HG03432 (cell line): ENCODE measurements around the gene MAP3K8.

Experiments used
- ATAC-seq: cut with Tn5 transposase; IDR thresholded peaks from one replicate; pipeline ENCODE4 v1.9.1; 2021; ENCODE audit warnings: mild to moderate bottlenecking, moderate library complexity; ENCODE audit not compliant: unreplicated experiment

The MAP3K8 gene

DNA sequence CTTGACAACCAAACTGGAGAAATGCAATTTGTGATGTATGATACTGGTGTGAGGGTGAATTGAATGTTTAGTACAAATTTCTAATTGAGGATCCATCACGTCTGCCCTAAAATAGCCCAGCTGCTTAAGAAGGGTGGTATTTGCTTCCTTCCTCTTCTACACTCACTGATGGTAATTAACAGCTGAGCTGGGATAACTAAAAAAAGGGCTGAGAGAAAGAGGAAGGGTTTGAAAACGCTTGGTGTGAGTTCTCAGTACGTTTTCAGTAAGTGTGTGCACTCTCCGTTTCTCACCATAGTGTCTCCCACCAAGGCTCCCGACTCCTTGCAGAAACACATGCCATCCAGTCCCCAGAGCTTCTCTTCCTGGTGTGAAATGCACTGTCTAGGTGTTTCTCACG, 54.3 kb downstream of the MAP3K8 start:
- peak; percentile 36 for ATAC-seq

DNA sequence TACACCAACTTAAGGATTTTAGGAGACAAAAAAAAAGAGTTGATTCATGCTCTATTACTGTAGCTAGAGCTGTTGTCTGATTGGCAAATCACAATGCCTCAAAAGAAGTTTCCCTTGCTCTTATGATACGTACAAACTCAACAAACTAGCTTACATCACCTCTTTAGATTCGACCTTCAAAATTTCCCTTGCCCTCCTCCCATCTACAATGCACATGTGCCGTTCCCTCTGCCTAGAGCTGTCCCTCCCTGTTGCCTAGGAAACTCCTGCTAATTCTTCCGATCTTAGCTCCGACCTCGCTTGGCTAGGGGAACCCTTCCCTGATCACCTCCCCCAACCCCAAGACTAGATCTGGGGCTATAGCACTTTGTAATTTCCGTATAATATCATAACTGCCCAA, 55.4 kb downstream of the MAP3K8 start:
- ATAC-seq = no peak

DNA sequence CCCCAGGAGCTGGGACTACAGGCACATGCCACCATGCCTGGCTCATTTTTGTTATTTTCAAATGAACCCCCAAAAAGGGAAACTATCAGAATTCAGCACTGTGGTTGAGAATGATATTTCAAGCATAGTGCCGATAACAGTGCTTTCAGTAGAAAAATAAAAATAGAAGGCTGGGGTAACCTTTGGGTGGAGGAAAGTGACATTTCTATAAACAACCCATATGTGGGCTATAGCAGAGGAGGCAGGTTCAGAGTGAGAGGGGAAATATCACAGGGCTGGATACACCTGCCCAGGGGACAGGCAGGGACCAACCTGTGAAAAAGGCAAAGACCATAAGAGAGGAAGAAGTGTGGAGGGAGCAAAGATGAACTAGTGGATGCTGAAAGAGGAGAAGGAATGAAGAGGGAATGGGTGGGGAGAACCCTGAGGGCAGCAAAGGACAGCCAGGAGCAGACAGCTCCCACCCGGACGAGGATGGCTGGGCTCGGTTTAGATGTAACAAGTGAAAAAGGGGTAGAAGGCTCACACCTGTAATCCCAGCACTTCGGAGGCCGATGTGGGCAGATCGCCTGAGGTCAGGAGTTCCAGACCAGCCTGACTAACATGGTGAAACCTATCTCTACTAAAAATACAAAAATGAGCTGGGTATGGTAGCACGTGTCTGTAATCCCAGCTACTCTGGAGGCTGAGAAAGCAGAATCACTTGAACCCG, 56.5 kb downstream of the MAP3K8 start:
- peak; percentile 45 for ATAC-seq

DNA sequence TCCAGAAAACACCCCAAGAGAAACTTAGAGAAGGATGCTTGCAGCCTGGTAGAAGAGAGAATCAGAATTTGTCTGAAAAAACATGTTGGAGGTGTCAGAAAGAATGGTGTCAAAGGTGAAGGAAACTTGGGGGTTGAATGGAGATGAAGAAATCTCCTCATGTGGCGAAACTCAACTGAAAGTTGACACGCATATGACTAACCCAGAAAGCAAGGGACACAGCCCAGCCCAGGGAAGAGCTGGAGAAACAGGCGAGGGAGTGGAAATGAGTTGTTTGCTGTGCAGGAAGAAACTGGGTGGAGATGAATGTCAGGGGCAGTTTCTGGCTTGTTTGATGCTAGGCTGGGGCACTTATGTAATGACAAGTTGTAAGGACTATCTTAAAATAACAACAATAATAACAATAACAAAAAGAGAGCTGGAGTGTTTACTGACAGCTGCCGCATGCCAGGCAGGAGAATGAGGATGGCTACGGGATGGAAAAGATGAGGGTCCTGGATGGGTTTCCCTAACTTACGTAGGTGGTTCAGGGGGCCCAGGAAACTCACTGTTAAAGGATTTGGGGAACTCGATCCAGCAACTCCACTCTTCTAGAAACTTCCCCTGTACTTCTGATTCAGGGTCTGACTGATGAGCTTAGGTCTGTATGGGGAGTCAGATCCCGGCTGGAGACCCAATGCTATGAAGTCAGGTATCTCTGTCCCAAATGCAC, 57.4 kb downstream of the MAP3K8 start:
- ATAC-seq = no peak

DNA sequence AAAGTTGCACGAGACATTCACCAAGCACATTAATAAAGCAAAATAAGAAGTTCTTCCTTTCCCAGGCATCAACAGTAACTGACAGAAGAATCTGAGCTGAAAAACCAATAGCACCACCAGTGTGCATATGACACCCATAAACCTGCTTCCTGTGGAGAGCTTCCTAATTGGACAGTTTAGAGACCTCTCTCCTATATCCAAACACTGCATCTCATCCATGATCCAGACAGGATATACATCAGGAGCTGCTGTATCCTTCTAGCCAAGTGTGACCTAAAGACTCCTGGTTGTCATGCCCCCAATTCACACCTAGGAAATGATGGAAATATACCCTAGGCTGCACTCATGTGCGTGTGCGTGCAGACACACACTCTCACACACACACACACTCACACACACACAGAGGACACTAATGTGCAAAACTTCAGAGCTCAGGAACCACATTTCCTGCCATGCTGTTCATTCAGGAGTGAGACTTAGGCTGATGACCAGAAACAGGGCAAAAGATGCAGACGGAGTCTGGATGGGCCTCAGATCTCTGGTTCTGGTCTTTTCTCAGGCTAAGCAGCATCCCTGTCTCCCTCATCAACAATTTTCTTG, 58.0 kb downstream of the MAP3K8 start:
- ATAC-seq = no peak

DNA sequence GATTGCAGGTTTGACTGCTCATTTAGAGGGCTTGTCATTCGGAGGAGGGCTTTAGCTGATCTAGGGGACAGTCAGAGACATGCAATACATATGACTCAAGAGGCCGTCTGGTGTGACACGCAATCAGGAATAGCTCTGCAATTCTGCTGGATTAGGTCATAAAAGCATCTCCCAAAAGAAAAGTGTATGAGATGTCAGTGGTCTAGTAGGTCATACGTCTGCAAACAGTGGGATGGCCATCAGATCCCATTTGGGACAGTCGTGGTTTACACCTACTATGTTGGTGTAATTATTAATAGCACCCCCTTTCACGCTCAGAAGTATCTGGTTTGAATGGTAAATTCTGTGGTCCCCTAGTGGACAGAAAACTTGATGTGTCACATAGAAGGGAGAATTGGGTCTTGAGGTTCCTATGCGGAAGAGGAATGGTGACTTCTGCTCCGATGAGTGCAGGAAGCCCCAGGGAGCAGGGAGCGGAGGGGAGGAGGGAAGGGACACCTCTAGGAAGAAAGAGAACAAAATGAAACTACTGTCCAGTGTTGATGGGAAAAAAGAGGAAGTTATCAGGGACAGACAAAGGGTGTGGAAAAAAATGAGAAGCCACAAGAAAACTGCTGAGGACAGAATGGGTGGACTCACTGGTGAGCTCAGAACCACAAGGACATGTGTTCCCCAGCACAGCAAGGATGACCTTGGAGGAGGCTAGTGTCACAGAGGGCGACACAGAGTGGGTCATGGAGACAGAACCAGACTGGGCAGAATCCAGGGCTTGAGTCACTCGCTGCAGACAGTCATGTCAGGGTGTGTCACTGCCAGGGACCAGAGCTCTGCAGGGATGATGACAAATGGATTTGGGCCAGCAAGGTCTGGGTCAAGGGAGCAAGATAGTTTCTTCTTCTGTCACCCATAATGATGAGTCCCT, 59.9 kb downstream of the MAP3K8 start:
- ATAC-seq = peak; percentile 41

DNA sequence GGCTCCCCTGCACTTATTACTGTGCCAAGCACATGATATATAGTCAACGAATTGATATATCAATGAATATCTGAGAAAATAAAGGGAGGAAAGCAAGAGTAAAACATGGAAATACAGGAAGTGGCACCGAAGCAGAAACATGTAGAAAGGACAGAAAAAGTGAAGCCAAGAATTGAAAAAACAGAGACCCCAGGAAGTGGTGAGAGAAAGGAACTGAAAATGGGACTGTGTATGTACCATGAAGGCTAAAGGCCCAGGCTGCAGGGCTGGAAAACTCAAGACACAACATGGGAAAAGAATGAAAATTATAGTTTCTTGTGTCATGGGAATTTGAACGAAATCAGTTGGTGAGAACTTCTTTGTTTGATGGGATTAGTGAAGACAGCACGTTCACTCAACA, 60.6 kb downstream of the MAP3K8 start:
- ATAC-seq = no peak

DNA sequence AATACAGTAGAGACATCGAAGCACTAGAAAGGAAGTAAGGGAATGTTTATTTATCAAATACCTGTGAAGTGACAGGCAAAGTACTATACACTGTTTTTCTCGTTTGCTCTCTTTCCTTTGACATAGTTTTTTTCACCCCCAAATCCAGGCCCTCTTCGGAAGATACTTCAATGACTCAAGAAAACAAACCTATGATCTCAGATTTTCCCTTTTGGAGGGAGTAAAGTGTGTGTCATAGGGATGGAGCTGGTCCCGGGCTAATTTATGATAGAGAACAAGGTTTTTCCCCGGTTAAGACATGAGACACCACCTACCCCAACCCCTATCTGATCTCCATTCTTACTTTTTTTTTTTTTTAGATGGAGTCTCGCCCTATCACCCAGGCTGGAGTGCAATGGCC, 61.7 kb downstream of the MAP3K8 start:
- ATAC-seq = no peak

DNA sequence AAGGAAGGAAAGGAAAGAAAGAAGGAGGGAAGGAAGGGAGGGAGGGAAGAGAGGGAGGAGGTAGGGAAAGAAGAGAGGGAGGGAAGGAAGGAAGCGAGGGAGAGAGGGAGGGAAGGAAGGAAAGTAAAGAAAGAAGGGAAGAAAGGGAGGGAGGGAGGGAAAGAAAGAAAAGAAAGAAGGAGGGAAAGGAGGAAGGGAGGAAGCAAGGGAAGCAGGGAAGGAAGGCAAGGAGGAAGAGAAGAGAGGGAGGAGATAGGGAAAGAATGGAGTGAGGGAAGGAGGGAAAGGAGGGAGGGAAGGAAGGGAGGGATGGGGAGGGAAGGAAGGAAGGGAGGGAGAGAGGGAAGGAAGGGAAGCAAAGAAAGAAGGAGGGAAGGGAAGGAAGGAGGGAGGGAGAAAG, 65.8 kb downstream of the MAP3K8 start:
- ATAC-seq = no peak

DNA sequence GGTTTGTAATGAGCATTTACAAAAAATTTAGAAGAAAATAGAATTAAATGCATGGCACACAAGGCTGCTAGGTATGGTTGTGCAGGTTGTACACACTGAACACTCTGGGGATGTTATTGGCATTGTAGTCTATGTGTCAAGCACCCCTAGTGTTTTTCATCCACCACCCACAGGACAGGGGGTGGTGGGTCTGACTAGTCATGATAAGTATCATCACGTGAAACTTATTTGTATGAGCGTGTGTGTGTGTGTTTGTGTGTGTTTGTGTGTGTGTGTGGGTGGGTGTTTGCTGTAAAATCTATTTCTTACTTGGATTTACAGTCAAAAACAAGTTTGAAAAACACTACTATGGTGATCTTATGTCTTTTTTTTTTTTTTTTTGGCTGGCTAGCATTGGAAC, 66.5 kb downstream of the MAP3K8 start:
- ATAC-seq = no peak

DNA sequence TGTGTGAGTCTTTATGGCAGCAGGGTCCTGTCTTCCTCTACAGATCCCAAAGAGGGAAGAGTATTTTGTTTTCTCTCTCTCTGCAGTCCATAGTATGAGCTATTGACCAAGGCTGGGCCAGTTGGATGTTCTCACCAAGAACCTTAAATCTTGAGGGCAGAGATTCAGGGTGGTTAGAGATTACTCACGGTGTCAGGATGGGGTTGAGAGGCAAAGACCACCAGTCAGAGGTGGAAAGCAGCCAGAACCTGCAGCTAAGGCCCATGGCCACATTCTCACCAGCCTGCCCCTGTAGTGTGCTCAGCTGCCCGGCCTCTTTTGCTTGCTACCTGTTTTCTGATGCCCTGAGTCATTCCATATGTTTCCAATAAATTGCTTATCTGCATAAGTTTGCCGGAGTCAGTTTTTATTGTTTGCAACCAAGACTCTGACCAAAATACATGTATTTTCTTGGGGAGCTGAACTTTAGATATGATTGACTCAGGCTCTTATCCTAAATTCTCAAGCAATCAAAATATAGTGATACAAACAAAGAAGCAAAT, 67.0 kb downstream of the MAP3K8 start:
- ATAC-seq = no peak

DNA sequence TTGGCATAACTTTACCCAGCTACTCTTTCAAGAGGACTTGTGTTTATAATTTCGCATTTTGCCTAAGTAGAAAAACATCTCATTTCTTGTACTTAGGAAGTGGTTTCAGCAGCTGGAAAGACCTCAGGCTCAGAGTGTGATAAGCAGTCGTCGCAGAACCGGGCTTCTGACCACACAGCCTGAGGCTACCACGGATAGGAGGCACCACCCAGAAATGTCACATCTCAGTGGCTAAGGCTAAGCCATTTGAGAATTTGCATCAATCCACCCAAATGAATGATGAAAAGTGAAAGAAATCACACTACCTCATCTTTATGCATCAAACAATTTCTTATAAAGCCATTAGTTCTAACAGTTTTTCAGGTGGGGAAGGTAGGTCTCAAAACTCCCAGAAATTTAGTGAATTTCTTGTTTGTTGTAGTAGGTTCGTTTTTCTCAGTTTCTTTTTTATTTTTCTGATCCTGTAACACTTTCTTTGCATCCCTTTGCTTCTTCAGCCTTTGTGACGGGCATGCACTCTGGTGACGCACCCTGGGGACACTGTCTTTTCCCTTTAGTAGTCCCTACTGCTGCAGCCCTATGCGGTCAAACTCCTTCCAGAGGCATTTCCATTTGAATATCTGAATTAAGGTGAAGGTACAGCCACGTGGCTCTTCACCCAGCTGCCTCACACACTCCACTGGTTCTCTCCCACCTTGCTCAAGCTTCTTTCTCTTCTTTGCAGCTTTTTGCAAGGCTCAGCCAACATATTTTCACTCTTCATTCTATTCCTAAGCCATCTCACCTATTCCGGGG, 68.5 kb downstream of the MAP3K8 start:
- peak; percentile 78 for ATAC-seq

DNA sequence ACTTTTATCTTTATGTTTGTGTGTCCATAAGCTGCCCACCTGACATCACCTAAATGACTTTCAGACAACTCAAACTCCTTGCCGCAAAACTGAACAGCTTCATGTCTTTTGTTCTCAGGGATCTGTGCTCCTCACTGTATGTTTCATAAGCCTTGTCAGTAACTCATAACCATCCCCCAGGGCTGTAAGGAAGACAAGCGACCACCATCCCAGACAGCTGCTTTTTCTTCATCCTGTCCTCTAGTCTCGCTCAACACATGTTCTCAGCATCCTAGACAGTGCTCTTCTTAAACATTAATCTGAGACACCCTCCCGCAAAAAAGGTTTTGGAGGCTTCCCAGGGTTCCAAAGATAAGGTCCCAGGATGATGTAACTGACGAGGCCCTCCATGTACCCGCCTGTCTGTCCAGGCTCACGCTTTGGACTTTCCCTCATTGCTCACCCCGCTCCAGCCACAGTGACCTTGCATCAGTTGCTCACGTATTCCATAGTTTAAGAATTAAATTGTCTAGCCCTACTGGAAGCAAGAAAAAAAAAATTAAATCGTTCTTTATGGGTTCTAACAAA, 69.8 kb downstream of the MAP3K8 start:
- ATAC-seq = no peak

DNA sequence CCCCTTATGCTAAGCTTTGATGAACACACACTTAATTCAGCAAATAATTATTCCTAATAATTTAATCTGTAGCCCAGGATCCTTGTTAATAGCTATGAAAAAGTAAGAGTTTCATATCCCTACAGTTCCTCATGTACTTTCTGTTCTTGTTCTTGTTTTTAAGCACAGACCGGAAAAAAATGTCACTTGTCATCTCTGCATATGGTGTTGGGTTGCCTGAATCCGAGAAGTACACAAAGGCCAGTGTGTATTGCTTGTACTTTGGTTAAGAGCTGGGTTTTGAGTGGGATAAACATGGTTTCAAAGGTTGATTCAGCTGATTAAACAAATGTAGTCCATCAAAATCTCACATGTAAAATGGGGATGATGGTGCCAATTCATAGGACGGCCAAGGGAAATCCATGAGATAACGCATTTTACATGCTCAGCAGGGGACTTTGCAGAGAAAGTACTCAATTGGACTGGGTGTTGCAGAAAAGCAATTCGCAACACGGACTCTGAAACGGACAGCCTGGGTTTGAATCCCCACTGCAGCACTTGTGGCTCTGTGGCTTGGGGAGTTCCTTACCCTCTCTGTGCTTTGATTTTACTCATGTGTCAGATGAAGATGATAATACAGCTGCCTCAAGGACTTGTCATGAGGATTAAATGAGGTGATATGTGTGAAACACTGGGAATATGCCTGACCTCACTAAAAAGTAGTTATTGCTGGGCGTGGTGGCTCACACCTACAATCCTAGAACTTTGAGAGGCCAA, 71.7 kb downstream of the MAP3K8 start:
- ATAC-seq = no peak

DNA sequence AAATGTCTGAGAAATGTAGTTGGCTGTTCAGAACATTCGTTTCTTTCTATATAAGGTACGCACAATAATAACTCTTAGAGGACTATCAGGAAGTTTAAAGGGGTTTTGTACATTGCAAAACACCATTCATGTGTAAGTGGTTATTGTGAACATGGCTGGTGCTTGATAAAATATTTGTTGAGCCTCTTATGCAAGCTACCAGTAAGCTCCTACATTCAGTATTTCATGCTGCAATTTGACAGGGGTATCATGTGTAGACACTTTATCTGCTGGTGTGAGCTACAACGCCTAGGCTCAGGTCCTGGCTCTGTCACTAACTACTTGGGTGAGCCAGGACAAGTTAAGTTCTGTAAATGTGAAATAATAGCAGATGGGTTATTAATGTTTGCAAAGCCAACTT, 75.5 kb downstream of the MAP3K8 start:
- no peak for ATAC-seq

DNA sequence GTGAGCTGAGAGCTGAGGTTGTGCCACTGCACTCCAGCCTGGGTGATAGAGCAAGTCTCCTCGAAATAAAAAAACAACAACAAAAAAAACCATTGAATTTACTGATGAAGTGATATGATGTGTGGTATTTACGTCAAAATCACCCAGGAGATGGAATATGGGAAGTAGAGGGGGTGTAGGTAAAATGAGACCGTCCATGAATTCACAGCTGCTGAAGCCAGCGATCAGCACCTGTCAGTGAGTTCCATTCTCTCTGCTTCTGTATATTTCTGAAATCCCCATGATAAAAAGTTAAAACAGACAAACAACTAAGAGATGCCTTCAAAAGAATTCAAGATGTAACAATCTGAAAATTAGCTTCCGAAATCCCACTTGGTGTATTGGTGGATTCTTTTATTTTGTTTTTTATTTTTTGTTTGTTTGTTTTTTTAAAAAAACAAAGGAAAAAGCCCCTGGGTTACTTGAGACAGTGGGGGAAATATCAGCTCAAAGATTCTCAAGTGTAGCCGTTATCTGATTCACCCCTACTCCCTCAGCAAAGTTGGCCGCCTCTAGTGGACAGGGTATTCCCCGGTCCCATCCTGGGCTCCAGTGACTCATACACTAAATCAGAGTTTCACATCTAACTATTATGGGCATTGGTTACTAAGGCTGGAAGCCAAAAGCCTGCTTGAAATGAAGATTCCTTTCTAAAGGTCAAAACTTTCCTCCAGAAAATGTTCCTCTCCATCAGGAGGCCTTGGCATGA, 76.4 kb downstream of the MAP3K8 start:
- ATAC-seq = peak; percentile 97

DNA sequence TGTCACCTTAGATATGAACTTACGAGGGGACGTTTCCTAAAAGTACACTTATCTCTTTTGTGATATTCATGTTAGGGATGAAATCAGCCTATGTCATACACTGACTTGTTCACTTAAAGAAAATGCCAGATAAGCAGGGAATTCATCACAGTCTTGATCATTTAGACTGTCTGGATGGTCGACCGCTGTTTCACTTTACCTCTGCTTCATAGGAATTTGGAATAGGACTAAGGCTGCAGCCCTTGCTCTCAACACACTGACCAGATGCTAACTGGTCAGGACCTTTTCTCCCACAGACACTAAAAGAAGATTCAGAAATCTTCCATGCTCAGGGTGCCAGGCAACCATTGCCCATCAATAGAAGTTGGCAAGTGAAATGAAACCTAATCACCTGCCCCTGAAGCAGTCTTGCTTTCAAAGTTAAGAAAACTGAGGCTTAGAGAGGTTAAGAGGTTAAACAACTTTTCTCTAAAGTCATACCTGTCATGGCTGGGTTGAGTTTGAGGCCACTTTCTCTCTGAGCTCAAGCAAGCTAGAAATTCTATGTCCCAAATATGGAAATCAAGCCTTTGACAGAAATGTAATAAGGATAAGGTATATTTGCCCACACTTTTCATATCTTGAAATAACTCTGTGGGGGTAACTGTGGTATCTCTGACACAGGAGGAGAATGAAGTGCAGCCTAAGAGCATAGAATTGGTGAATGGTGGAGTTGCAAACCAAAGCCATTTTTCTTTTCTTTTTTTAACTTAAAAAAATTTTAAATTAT, 77.1 kb downstream of the MAP3K8 start:
- peak; percentile 48 for ATAC-seq
